HG03025 (cell line): ENCODE data around the gene SKIC2.
"Not testable (repeated sequence)": the region's sequence is repeated elsewhere in the genome, so short reads cannot be mapped to it uniquely, and the experiment has no call there.

Experiments
- ATAC-seq: cut with Tn5 transposase; IDR thresholded peaks from one replicate; pipeline ENCODE4 v1.9.1; 2021; ENCODE audit warnings: mild to moderate bottlenecking, moderate library complexity; ENCODE audit not compliant: unreplicated experiment, low FRiP score

Gene SKIC2

GRCh38 chr6:32002546-32003268, 43.7 kb downstream of the SKIC2 start:
- not testable (repeated sequence) for ATAC-seq

GRCh38 chr6:32003301-32003700, 44.3 kb downstream of the SKIC2 start:
- not testable (repeated sequence) for ATAC-seq

GRCh38 chr6:32004393-32004792, 45.4 kb downstream of the SKIC2 start:
- ATAC-seq, result not testable (repeated sequence)

GRCh38 chr6:32004864-32005537, 46.0 kb downstream of the SKIC2 start:
- not testable (repeated sequence) for ATAC-seq

GRCh38 chr6:32005538-32005880, 46.5 kb downstream of the SKIC2 start:
- ATAC-seq, result not testable (repeated sequence)

GRCh38 chr6:32005991-32006529, 47.1 kb downstream of the SKIC2 start:
- not testable (repeated sequence) for ATAC-seq

GRCh38 chr6:32007086-32007485, 48.1 kb downstream of the SKIC2 start:
- ATAC-seq, result not testable (repeated sequence)

GRCh38 chr6:32008037-32008436, 49.1 kb downstream of the SKIC2 start:
- ATAC-seq, result not testable (repeated sequence)

GRCh38 chr6:32008616-32009015, 49.6 kb downstream of the SKIC2 start:
- ATAC-seq, result not testable (repeated sequence)

GRCh38 chr6:32009537-32009936, 50.6 kb downstream of the SKIC2 start:
- ATAC-seq, result not testable (repeated sequence)

- ATAC-seq, result not testable (repeated sequence)
These were observed 52.0 kb downstream of the SKIC2 start for GRCh38 chr6:32010856-32011530.

GRCh38 chr6:32012941-32013617, 54.1 kb downstream of the SKIC2 start:
- ATAC-seq, result not testable (repeated sequence)

GRCh38 chr6:32013738-32014137, 54.8 kb downstream of the SKIC2 start:
- not testable (repeated sequence) for ATAC-seq

- not testable (repeated sequence) for ATAC-seq
These were observed 55.6 kb downstream of the SKIC2 start, which contains the start of gene C4B for GRCh38 chr6:32014547-32014946. TSS of gene C4B (plus strand) at chr6:32014795. CDS start at chr6:32014846, 51 bp downstream.
